Measurements from ENCODE around the gene UIMC1. TPM values are rescaled to one million over a fixed set of nuclear protein-coding genes. Genes with fewer than 3 reads are reported as not detected.

The UIMC1 gene
- total and polyA plus RNA-seq, 2 of the 13 experiments (the other 11 are each of a cell fraction or from before 2014, with no cell fraction given), result 18.9 to 32.7 TPM

- TF ChIP-seq DZIP1 (CRISPR knock-in tag; IDR thresholded peaks at IDR 0.05), result 0 out of 2 replicates have a peak, but pooled peaks have one; percentile 20
- 0 out of 2 replicates have a peak, but pooled peaks have one; percentile 12 for TF ChIP-seq REL (CRISPR knock-in tag; conservative IDR thresholded peaks at IDR 0.05)
- 0 out of 2 replicates have a peak, but pooled peaks have one; percentile 4 for TF ChIP-seq ARNT2 (CRISPR knock-in tag; IDR thresholded peaks at IDR 0.05; ENCODE audit: low read depth)
- TF ChIP-seq SKI (IDR thresholded peaks at IDR 0.05; ENCODE audit: partially characterized antibody), result peak; percentile 25
- TF ChIP-seq ZFP82 (CRISPR knock-in tag; IDR thresholded peaks at IDR 0.05; ENCODE audit: borderline replicate concordance), result 0 out of 2 replicates have a peak, but pooled peaks have one; percentile 66
- TF ChIP-seq ZNF605 (CRISPR knock-in tag; IDR thresholded peaks at IDR 0.05), result peak; percentile 30
- TF ChIP-seq ZMYM4 (CRISPR knock-in tag; IDR thresholded peaks at IDR 0.05), result 0 out of 2 replicates have a peak, but pooled peaks have one; percentile 9
- peak; percentile 11; the same call in 1 of the 2 replicates for TF ChIP-seq SMAD3 (CRISPR knock-in tag; IDR thresholded peaks at IDR 0.05)
- no peak for TF ChIP-seq RNF219 (CRISPR knock-in tag; IDR thresholded peaks at IDR 0.05)
- TF ChIP-seq KMT2A (CRISPR knock-in tag; IDR thresholded peaks at IDR 0.05), result peak; percentile 69; the same call in 1 of the 2 replicates
- no peak for TF ChIP-seq KIAA2018 (CRISPR knock-in tag; IDR thresholded peaks at IDR 0.05; ENCODE audit: borderline replicate concordance)
- no peak for TF ChIP-seq ZNF431 (CRISPR knock-in tag; IDR thresholded peaks at IDR 0.05; ENCODE audit: borderline replicate concordance, low read depth)
- TF ChIP-seq ZNF317 (CRISPR knock-in tag; IDR thresholded peaks at IDR 0.05), result 0 out of 2 replicates have a peak, but pooled peaks have one; percentile 7
- 0 out of 2 replicates have a peak, but pooled peaks have one; percentile 73 for TF ChIP-seq ZNF430 (CRISPR knock-in tag; IDR thresholded peaks at IDR 0.05)
- TF ChIP-seq ZNF225 (CRISPR knock-in tag; IDR thresholded peaks at IDR 0.05), result peak; percentile 53; the same call in 1 of the 2 replicates
These were observed 837 bp downstream of the UIMC1 start (continued) for GRCh38 chr5:177005619-177006264.
